Spleen (tissue), 11 donors: ENCODE measurements around the gene CLEC10A. TPM values are rescaled to one million over a fixed set of nuclear protein-coding genes. Genes with fewer than 3 reads are reported as not detected.

Source experiments
- DNase-seq: peaks from one replicate; pipeline ENCODE4 v3.0.0-alpha.2; 2020
- H3K27ac ChIP-seq, 8 donors: fragments of 200-600 bp; sonication (generic) in 7 of 8; 1 replicate in 4 of 8; 2 replicates in 4 of 8; pipeline versions ENCODE4 v1.5.0 to v1.8.0; 2016 to 2021; ENCODE audit warnings: inconsistent platforms in 4 of 8, mild to moderate bottlenecking in 4 of 8, moderate library complexity in 1 of 8
- H3K27me3 ChIP-seq, 7 donors: fragments of 200-600 bp; sonication (generic) in 6 of 7; replicated peaks in 1 of 7; 1 replicate in 4 of 7; 2 replicates in 3 of 7; pipeline versions ENCODE4 v1.5.0 to v1.8.0; 2016 to 2021; ENCODE audit warnings: inconsistent platforms in 3 of 7, mild to moderate bottlenecking in 1 of 7
- H3K36me3 ChIP-seq, 6 donors: fragments of 200-600 bp; sonication (generic) in 5 of 6; 1 replicate in 4 of 6; 2 replicates in 2 of 6; pipeline versions ENCODE4 v1.5.0 to v1.8.0; 2016 to 2021; ENCODE audit warnings: inconsistent platforms in 2 of 6
- H3K4me1 ChIP-seq, 6 donors: fragments of 200-600 bp; sonication (generic) in 5 of 6; 1 replicate in 3 of 6; 2 replicates in 3 of 6; pipeline versions ENCODE4 v1.5.0 to v1.8.0; 2016 to 2021; ENCODE audit warnings: inconsistent platforms in 3 of 6
- H3K4me3 ChIP-seq, 8 donors: fragments of 200-600 bp; sonication (generic) in 7 of 8; 1 replicate in 4 of 8; 2 replicates in 4 of 8; pipeline versions ENCODE4 v1.5.0 to v1.8.0; 2016 to 2021; ENCODE audit warnings: inconsistent platforms in 4 of 8, mild to moderate bottlenecking in 4 of 8, moderate library complexity in 2 of 8
- H3K9me3 ChIP-seq, 8 donors: fragments of 200-600 bp; sonication (generic) in 7 of 8; 1 replicate in 4 of 8; 2 replicates in 4 of 8; pipeline versions ENCODE4 v1.5.0 to v1.8.0; 2016 to 2021; ENCODE audit warnings: inconsistent platforms in 4 of 8
- POLR2A ChIP-seq, 3 donors: fragments of 450-650 bp; IDR thresholded peaks; one replicate each; pipeline ENCODE4 v1.5.1; 2017; ENCODE audit warnings: antibody characterized with exemption in 3 of 3, mild to moderate bottlenecking in 1 of 3
- POLR2AphosphoS5 ChIP-seq, 3 donors: sonication (generic); formaldehyde crosslinking; IDR thresholded peaks; one replicate each; pipeline ENCODE4 v1.5.1; 2017; ENCODE audit warnings: antibody characterized with exemption in 3 of 3
- WGBS, 5 donors: extraction: QIAGEN DNeasy Blood & Tissue Kit in 3 of 5; methylation state at CpG; one replicate each; pipeline versions ENCODE4 v1.1.5 to v1.1.7; 2013 to 2018; 5-methylcytosine and 5-hydroxymethylcytosine counted together
- intact Hi-C: fragments of 100-400 bp; cut with DNase I; formaldehyde crosslinking; loops from one replicate; pipeline ENCODE4 v1.15.0; 2023; ENCODE audit warnings: low total_unique reads
- polyA plus RNA-seq, 3 donors: library from polyadenylated mRNA; stranded (reverse); fragments of 200-250 nt; gene quantifications; one replicate each; pipeline ENCODE4 v1.2.1, GENCODE V29; 2013
- total RNA-seq, 7 donors: library from RNA; depleted of rRNA in 3 of 7; stranded (reverse); fragments of >200 nt in 3 of 7; fragmentation: NEBNext Ultra II Directional in 4 of 7; extraction: Animal tissue kit (Norgen Biotek cat#: 25700) in 4 of 7; gene quantifications; one replicate each; pipeline versions ENCODE4 v1.1.0 to v1.2.1, GENCODE V29; 2016 to 2021
- TF ChIP-seq, protein P1 (sequence below), 11 experiments: fragments of 200-600 bp in 7 of 11; fragments of 450-650 bp in 4 of 11; sonication (generic) in 4 of 11; IDR thresholded peaks in 8 of 11; conservative IDR thresholded peaks in 3 of 11; 1 replicate in 7 of 11; 2 replicates in 4 of 11; pipeline versions ENCODE4 v1.4.0 to v1.8.0; 2016 to 2021; ENCODE audit warnings: antibody characterized with exemption in 11 of 11, inconsistent platforms in 4 of 11, mild to moderate bottlenecking in 1 of 11
- donor health status: healthy with polysubstance abuse.
- donor health status: DM: no; HTN: no; CAD: no; lungs with moderate emphysema.
- donor health status: DM: no; HTN: no; CAD: no.
- donor health status: Bipolar disorder and iron deficiency.
- donor health status: healthy.
- donor health status: DM: no; HTN: no; CAD: no.
- donor health status: DM: yes; HTN: yes; CAD: no.

Gene CLEC10A
- total and polyA plus RNA-seq, 10 donors, result 0.85 to 22.2 (median 6.7) TPM

- peaks cover 0 to 4% (median 0%) of the 10 kb centered on the region in 6 donors for H3K36me3 ChIP-seq
- peaks cover 9 to 75% (median 39%) of the 10 kb centered on the region in 6 donors for H3K4me1 ChIP-seq
- H3K27me3 ChIP-seq, result no peaks in the 10 kb centered on the region
- H3K4me3 ChIP-seq, result peak within 1 kb of the TSS; percentile 26 to 89 (median 66)
- intact Hi-C loops, result no loop called here
- no peaks in the 10 kb centered on the region for H3K9me3 ChIP-seq
- peak; percentile 99 for DNase-seq
- peak within 1 kb of the TSS; percentile 86 to 96 (median 94) for H3K27ac ChIP-seq
- 0 to 1% (median 0%) methylated on average over 22 to 52 of the region's 52 CpGs for WGBS, 5 donors
- peak; percentile 94 to 97 (median 96) for TF ChIP-seq POLR2AphosphoS5 (IDR thresholded peaks at IDR 0.05)
- TF ChIP-seq, protein P1, sequence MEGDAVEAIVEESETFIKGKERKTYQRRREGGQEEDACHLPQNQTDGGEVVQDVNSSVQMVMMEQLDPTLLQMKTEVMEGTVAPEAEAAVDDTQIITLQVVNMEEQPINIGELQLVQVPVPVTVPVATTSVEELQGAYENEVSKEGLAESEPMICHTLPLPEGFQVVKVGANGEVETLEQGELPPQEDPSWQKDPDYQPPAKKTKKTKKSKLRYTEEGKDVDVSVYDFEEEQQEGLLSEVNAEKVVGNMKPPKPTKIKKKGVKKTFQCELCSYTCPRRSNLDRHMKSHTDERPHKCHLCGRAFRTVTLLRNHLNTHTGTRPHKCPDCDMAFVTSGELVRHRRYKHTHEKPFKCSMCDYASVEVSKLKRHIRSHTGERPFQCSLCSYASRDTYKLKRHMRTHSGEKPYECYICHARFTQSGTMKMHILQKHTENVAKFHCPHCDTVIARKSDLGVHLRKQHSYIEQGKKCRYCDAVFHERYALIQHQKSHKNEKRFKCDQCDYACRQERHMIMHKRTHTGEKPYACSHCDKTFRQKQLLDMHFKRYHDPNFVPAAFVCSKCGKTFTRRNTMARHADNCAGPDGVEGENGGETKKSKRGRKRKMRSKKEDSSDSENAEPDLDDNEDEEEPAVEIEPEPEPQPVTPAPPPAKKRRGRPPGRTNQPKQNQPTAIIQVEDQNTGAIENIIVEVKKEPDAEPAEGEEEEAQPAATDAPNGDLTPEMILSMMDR (IDR thresholded peaks at IDR 0.05 in 8 of 11, conservative IDR thresholded peaks at IDR 0.05 in 3 of 11), result peak in 2 of 11 experiments; percentile 27 to 32
- TF ChIP-seq POLR2A (IDR thresholded peaks at IDR 0.05), result peak; percentile 20 to 78 (median 63)
These were observed 44.3 kb downstream of the CLEC10A start, which contains the start of gene SLC16A13 for GRCh38 chr17:7035591-7036368. Gene SLC16A13, plus strand, starts transcription at chr17:7036015. Its CDS starts 368 bp downstream, at chr17:7036383.

DNA sequence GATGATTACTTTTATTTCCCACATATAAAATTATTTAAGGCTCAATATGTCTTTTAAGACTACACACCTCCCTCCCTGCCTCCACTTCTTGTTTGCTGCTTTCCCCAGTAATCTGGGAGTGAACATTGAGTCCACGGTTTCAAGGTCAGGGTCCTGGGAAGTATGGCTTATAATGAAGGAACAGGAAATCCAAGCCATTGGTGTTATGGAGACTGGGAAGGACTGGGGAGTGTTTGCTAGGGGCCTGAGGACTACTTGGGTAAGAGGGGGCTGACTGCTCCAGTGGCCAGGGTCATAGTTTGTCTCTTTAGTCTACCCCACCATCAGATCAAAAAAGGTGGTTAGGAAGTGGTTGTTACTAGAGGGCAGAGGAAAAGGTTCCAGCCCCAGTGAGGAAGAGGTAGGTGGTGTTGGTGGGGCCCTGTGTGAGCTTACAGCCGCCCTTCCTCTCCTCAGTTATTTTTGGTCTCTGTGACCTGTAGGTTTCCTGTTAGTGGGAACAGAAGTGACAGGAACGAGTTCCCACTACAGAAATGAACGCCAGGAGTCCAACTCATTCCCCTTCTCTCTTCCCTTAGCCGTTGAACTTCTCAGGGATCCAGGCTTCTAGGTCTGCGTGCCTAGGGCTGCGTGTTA lies 45.0 kb downstream of the CLEC10A start:
- TF ChIP-seq, protein P1 (IDR thresholded peaks at IDR 0.05 in 8 of 11, conservative IDR thresholded peaks at IDR 0.05 in 3 of 11), result peak in 1 of 11 experiments; percentile 17
- no peak for TF ChIP-seq POLR2AphosphoS5 (IDR thresholded peaks at IDR 0.05)
- intact Hi-C loops, result no loop called here
- peak overlapping the region; percentile 26 to 89 (median 66) for H3K4me3 ChIP-seq
- peak overlapping the region; percentile 86 to 96 (median 94) for H3K27ac ChIP-seq
- DNase-seq, result no peak
- H3K9me3 ChIP-seq, result no peaks in the 10 kb centered on the region
- H3K4me1 ChIP-seq, result peaks cover 12 to 82% (median 42%) of the 10 kb centered on the region in 6 donors
- WGBS, 5 donors, result 3 to 6% (median 4%) methylated on average over 7 of the region's 7 CpGs
- H3K36me3 ChIP-seq, result peaks cover 0 to 4% (median 0%) of the 10 kb centered on the region in 6 donors
- H3K27me3 ChIP-seq, result no peaks in the 10 kb centered on the region

DNA sequence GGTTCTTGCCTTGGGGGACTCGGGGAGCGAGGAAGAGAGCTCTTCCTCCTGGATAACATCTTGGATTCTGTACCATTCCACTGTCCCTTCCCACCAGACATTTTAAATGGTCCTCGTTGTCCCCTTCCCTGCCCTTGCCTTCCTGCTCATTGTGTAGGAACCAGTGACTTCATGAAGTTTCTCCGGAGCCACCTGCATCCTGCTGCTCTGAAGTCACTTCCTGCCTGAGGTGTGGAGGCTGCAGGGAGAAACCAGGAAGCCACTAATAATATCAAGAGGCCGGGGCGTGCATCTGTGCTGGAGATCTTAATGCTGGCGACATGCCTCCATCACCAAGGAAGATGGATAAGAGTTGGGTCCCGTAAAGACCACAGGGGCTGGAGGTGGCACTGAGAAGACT lies 50.4 kb downstream of the CLEC10A start:
- DNase-seq, result peak; percentile 86
- intact Hi-C loops, result no loop called here
- peak in 2 of 3 donors; percentile 68 to 87 for TF ChIP-seq POLR2AphosphoS5 (IDR thresholded peaks at IDR 0.05)
- TF ChIP-seq, protein P1 (IDR thresholded peaks at IDR 0.05 in 8 of 11, conservative IDR thresholded peaks at IDR 0.05 in 3 of 11), result no peak
- Histone ChIP-seq H3K4me1 (peaks cover 16 to 90% (median 46%) of the 10 kb centered on the region in 6 donors), H3K9me3 (no peaks in the 10 kb centered on the region), H3K27ac (peak overlapping the region; percentile 42 to 78 (median 64)), H3K36me3 (peaks cover 0 to 22% (median 0%) of the 10 kb centered on the region in 6 donors), H3K27me3 (no peaks in the 10 kb centered on the region), H3K4me3 (peak overlapping the region in 2 of 8 donors; percentile 5 to 49)
- 19 to 33% (median 24%) methylated on average over 8 of the region's 8 CpGs for WGBS, 5 donors

DNA sequence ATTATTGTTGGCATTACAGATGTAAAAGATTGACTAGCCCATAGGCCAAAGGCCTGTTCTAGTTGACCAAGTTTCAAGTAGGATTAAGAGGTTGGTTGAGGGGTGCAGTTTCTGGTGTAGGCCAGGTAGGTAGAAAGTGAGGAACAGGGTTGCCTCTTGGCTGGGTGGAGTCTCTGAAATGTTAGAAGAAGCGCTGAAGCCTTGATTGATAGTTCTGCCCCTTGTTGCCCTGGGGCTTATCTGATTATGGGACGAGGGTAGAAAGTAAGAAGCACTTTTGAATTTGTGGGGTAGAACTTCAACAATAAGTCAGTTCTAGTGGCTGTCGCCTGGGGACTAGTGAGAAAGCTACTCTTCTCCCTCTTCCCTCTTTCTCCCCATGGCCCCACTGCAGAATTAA lies 51.0 kb downstream of the CLEC10A start:
- H3K27ac ChIP-seq, result peak overlapping the region; percentile 42 to 78 (median 64)
- H3K36me3 ChIP-seq, result peaks cover 0 to 22% (median 0%) of the 10 kb centered on the region in 6 donors
- H3K9me3 ChIP-seq, result no peaks in the 10 kb centered on the region
- TF ChIP-seq, protein P1 (IDR thresholded peaks at IDR 0.05 in 8 of 11, conservative IDR thresholded peaks at IDR 0.05 in 3 of 11), result no peak
- TF ChIP-seq POLR2A (IDR thresholded peaks at IDR 0.05) (no peak), POLR2AphosphoS5 (IDR thresholded peaks at IDR 0.05) (no peak)
- H3K4me1 ChIP-seq, result peaks cover 16 to 90% (median 43%) of the 10 kb centered on the region in 6 donors
- no peak overlapping the region for H3K4me3 ChIP-seq
- H3K27me3 ChIP-seq, result no peaks in the 10 kb centered on the region
- WGBS, 5 donors, result 71 to 89% (median 83%) methylated on average over 3 of the region's 3 CpGs
- DNase-seq, result no peak
- intact Hi-C loops, result no loop called here
